ENCODE data around the gene NEUROG1.

The NEUROG1 gene, protein sequence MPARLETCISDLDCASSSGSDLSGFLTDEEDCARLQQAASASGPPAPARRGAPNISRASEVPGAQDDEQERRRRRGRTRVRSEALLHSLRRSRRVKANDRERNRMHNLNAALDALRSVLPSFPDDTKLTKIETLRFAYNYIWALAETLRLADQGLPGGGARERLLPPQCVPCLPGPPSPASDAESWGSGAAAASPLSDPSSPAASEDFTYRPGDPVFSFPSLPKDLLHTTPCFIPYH

DNA sequence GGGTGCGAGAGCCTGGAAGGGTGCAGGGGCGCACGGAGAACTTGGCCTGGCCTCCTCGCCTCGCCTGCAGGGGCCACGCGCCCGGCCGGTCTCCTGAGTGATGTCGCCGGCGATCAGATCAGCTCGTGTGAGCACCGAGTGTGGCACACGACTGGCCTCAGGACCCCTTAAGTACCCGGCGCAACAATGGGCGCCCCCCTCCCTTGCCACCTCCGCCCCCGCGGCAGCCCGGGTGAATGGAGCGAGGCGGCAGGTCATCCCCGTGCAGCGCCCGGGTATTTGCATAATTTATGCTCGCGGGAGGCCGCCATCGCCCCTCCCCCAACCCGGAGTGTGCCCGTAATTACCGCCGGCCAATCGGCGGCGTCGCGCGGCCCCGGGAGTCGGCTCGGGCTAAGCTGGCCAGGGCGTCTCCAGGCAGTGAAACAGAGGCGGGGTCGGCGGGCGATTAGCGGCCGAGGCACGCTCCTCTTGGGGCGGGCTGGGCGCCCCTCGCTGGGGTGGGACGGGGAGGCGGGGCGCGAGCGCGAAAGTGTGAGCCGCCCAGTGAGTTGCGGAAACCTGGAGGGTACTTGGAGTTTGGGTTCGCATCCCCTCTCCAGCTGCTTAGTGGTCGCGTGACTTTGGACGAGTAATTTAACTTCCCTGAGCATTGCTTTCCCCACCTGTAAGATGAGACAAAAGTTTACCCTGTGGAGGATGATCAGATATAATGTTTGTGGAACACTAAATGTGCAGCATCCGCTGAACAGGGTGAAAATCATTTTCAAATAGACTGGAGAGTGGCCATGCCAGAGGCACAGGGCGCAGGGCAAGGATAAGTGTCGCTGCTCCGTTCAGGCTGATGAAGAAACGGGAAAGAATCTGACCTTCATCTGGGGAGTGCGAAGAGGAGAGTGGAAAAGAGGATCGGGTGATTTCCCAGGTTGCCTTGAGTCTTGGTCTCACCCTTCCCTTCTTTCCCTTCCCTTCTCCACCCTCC lies at the start of gene NEUROG1:
Gene NEUROG1 (minus strand): TSS at position 145 of the 982 bp plus-strand sequence. CDS start 274 bp downstream, outside the sequence.
- DNase-seq = no peak

DNA sequence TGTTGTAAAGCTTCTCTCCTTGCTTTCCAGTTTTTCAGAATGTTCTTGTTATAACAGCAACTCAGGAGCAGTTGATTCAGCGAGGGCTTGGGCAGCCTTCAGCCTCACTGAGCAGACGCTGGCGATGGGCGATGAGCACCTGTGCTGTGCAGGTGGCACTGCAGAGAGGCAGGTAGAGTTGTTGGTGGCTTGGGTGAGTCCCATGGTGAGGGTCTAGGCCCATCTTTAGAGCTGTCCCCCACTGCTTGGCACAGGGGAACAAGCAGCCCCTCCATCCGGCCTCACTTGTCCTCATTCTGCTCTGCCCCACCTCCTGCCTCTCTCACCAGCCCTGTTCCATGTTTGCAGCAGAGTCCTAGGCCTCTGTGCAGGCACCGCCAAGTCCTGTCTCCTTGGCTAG lies 49.2 kb upstream of the NEUROG1 start:
- no peak for DNase-seq

DNA sequence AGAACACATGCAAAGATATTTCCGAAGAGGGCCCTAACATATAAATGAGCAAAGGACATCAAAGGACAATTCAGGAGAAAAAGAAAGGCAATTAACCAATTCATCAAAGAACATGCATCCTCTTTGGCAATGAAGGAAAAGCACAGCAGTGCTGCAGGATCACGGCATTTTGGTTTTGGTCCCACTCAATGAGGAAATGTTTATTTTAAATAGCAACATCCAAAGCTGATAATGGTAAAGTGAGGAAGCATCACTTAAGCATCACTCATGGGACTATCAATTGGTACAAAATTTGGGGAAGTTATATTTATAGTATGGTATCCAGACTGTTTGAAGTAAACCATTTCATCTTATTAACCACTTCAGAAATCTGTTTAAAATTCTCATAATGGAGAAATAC lies 48.5 kb upstream of the NEUROG1 start:
- no peak for DNase-seq

DNA sequence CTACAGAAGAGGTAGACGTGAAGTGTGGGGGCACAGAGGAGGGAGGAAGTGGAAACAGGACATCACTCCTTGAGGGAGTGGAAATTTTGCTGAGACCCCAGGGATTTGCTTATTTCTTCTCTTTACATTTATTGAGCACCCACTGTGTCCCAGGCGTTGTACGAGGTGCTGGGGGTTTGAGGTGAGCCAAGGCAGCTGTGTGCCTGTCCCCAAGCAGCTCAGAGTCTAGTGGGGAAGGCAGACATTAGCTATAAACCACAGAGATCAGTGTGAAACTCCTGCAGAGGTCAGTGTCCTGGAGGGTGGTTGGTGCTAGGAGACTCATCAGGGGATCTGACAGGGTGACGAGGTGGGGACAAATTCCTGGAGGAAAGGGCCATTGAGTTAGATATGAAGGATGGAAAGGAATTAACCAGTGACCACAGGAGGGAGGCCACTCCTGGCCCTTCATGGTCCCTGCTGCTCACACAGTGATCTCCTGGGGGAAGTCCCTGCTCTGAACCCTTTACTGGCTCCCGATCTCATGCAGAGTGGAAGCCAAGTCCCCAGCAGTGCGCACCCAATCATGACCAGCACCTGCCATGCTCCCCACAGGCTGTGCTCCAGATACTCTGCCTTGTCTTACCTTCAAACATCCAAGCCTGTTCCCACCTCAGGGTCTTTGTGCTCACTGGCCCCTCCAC lies 46.5 kb upstream of the NEUROG1 start:
- DNase-seq = no peak

DNA sequence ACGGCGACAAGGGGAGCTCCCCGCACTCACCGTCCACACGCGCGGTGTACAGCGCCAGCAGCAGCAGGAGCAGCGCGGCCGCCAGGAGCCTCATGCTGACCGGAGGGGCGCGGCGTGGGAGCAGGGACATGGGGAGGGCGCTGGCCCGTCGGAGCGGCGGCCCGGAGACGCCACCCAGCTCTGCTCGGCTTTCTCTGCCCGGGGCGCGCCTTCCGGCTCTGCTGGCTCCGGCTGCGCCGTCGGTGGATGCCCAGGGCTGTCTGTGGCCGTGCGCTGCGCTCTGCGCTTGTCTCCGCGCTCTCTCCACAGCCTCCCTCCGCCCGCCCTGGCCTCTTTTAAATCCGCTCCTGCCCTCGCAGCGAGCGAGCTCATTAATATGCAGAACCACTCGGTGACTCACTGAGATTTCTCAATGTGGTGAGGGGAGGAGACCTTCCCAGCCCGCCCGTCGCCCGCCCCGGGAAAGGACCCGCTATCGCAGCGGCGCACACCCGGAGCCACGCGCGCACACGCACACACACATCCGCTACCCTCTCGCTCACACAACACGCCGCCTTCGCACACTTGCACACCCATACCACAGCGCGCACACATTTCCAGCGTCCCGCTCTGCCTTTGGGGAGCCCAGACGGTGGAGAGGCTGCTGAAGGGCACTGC lies 43.0 kb upstream of the NEUROG1 start, which contains the start of gene CXCL14:
Gene CXCL14 (minus strand): TSS at position 307 of the 657 bp plus-strand sequence. CDS start 213 bp downstream, at position 94.
- DNase-seq = no peak

DNA sequence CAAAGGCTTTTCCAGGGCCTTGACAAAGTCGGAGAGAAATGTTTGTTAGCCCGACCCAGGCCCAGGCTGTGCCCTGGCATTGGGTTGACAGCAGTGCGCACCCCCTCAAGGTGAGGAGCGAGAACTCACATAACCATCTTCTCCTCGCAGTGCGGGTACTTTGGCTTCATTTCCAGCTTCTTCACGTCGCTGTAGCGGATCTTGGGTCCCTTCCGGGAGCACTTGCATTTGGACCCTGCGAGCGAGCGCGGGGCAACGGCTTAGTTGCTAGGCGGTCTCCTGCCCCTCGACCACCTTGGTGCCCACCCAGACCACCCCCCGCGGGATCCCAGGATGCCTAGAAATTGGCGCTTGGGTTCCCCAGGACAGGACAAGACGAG lies 42.5 kb upstream of the NEUROG1 start:
- no peak for DNase-seq

DNA sequence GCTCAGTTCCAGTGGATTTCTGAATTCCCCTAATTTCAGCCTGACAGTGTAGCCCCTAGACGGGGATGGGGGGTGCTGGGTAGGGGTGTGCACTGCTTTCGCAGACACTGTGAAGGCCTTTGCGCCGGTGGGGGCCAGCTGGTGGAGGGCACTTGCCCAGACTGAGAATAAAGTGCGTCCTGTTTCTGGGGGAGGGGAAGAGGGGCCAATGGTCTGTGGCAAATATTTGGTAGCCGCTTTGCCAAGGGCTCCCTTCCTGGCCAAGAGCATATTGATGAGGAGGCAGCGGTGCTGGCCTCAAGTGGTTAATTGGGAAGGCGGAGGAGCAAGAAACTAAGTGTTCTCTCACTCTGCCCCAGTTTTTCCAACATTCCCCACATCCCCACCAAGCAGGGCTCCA lies 41.7 kb upstream of the NEUROG1 start:
- no peak for DNase-seq

DNA sequence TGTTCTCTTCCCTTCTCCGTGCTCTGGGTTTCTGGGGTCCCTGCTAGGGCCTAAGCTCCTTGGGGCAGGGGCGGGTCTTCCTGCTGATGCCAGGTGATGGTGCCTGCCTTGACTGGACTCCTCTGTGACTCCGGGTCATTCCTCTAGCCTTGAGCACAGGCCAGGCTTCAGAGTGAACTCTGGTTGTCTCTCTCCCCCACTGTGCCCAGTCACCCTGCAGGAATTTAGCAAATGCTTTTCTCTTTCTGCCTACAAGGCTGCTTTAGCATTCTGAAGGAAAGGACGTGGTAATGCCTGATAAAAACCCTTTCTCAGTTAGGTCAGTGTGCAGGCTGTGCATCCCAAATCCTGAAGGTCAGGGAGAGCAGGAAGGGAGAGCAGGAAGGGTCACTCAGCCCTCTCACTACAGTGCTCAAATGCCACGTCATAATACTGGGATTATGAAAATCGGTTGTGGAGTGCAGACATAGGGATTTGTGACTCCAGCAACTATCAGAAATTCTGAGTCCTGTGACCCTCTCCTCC lies 40.4 kb upstream of the NEUROG1 start:
- no peak for DNase-seq

DNA sequence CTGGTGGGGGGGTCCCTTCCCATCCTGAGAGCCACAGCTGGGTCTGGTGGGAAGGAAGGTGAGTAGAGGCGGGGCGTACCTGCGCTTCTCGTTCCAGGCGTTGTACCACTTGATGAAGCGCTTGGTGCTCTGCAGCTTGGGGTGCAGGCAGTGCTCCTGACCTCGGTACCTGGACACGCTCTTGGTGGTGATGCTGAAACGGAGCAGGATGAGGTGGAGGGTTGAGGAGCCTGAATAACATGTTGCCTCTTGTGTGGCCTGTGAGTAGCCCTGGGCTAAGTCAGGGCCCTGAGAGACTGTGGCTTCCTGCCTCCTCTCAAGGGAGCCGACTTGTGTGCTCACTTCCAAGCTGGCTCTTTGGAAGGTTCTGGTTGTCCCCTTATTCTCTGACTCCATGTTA lies 38.7 kb upstream of the NEUROG1 start:
- no peak for DNase-seq

DNA sequence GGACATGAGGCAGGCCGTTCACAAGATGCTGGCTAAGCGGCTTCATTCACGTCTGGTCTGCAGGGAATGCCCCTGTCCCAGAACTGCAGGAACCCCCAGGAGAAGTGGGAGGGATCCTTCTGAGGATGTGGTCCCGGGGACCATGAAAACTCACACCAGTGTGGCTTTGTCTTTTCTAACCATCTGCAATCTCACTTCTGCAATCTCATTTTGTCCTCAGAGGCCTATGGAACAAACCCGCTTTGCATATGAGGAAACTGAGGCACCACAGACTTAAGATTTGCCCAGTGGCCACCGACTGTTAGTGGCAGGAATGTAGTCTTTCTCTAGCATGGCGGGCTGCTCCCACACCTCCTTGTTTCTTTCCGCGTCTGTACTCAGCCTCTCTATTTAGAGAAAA lies 36.1 kb upstream of the NEUROG1 start:
- DNase-seq = no peak

DNA sequence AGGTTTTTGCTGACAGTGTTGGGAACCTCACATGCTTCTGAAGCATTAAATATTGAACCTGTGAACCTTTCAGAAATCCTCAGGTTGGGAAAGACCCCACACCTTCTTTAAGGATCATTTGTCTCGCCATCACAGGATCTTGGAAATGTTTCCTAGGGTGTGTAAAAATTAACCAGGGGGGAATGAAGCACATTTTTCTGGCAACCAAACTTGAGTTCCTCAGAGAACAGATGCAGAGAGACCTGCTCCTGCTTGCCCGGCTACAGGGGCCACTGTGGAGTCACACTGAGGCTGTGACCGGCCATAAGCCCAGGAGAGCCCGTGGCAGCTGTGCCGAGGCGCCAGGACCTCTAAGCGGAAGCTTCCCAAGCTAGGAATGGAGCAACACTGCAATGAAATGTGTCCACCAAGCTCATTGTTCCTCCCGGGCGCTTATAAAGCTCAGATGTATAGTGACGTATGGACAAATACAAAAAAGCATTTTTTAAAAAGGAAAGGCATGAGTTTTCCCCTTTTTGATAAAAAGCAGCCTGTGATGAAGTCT lies 35.4 kb upstream of the NEUROG1 start:
- DNase-seq = no peak

DNA sequence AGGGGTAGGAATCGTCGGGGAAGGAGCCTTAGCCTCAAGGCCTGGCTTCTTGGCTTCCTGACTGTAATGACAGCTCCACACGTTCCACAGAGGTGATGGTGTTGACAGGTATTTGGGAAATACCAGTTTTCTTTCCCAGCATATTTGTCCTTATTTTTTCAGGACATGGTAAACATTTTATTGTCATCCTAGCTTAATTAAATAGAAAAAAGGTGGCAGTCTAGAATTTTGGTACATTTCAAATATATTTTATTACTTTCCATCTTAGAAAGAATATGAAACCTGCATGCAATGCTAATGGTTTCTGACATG lies 34.6 kb upstream of the NEUROG1 start:
- DNase-seq = no peak

DNA sequence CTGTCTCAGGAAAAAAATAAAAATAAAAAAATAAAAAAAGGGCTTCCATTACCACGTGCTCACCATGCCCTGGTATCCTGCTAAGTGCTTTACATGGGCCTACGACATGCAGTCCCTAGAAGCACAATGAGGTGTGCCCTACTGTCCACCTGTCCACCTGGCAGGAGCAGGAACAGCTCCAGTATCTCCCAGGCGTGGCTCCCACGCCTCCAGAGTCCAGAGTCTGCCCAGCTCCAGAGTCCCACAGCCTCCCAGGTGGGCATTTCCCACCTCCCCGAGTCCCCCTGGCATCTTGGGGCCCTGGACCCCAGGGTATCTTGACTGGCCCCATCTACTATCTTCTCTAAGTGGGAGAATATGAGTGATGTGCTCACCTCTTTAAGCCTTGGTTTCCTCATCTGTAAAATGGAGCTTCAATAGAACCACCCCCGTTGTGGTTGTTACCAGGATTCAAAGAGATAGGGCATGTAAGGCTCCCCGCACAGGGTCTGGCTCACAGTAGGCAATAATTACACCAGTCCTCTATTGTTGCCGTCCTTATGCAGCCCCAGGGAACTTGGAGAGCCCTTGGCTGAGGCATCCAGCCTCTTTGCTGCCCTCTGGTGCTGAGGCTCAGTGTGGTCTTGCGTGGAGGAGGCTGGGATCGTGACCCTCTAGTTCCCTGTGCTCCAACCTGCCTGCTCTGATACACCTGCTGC lies 34.1 kb upstream of the NEUROG1 start:
- no peak for DNase-seq

DNA sequence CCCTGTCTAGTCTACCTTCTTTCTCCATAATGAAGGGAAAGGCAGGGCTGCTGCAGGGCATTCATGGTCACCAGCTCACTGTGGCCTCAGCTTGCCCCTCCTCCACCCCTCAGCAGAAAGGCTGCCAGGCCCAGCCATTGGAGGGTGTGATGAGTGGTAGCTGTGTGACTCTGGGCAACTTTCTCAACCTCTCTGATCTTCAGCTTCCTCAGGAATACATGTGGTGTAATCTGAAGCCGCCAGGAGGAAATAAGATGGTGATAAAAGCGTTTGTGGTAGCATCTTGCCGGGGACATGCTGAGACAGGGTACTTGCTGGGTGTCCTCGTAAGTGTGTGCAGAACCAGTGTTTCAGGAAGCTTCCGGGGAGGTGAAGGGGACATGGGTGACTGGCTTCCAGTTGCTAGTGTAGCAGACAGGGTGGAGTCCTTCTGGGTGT lies 33.2 kb upstream of the NEUROG1 start:
- no peak for DNase-seq

DNA sequence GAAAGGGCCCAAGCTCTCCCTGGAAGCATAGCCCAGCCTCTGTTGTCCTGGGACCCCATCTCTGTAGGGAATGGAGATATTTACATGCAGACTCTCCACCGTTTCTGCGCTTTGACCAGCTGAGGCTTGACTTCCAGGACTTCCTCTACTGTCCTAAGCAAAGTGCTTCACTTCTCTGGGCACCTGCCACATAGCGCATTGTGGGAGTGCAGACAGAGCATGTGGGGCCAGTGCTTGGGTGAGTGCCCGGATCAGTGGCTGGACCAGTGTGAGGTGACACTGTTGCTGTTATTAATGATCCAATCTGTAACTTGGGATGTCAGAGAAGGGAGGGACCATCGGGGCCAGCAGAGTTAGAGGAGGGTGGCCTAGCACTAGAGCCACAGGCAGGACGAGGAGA lies 32.5 kb upstream of the NEUROG1 start:
- no peak for DNase-seq

DNA sequence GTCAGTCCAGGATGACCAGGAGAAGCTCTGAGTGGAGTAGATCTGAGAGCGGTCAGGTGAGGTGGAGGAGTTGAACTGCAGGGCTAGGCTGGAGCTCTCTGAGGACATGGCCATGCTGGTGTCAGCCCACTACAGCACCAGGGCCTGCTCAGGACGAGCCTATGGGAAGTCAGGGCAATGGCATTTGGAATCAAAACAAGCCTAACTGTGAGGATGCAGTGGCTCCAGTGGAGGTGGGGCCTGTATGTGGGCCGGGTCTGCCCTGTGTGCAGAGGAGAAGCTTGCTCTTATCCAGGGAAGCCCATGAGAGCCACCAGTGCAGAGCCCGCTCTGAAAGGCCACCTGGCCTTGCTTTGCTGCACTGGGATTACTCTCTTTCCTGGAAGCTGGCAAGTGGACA lies 31.9 kb upstream of the NEUROG1 start:
- no peak for DNase-seq

DNA sequence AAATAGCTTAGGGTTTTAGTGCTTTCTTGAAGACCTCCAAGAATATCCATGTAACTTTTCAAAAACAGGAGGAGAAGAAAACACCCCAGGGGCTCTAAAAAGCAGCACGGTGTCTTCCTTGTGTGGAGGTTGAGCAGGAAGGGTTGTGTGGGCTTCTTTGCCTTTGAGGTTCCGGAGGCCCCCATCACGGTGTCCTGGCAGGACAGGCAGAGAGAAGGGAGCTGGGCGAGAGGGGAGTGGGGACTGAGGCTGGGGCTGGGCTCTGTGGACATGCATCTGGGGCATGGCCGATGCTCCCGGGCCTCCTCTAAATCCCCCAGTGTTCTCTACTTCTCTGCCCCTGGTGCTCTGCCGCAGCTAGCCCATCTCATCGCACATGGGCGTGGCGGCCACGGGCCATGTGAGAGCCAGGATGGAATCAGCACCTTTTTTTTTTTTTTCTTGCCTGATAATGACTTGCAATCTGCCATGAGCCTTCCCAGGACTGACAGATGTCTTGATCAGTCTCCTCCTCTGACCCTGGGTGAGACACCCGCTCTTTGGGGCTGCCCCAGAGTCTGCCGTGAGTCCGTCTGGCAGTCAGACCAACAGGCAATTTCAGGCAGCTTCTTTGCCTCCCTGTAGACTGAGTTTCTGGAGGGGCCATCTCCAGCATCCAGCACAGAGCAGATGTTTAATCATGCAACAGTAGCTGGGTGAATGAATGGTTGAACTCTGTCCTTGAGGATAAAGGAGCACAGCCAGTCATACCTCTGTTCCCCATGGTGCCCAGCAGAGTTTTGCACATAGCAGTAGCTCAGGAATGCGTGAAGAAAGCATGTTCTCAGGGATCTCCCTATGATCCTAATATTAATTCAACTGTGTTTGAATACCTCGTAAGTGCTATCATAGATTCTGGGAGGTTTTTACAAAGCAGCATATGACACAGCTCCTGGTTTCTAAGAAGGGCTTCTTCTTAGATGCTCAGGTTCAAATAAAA lies 30.9 kb upstream of the NEUROG1 start:
- no peak for DNase-seq

DNA sequence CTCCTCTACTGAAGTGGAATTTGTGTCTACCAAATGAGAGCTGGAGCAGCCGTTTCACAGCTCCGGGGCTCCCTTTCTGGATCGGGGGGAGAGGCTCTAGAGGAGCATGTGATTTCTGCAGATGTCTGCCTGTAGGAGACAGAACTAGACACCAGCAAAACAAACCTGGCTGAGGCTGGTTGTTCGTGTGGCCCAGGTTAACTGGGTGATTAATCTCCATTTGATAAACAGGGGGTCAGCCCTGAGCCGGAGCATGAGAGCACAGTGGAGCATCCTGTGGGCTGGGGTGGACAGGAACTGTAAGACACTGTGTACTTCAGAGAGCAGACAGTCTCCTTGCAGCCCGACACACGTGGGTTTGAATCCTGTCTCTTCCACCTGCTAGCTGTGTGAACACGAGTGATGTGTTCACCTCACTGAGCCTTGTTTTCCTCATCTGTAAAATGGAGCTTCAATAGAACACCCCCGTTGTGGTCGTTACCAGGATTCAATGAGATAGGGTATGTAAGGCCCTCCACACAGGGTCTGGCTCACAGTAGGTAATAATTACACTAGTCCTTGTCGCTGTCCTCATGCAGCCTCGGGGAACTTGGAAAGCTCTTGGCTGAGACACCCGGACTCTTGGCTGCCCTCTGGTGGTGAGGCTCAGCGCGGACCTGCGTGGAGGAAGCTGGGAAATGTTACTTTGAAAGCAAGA lies 30.1 kb upstream of the NEUROG1 start:
- DNase-seq = peak; percentile 73

DNA sequence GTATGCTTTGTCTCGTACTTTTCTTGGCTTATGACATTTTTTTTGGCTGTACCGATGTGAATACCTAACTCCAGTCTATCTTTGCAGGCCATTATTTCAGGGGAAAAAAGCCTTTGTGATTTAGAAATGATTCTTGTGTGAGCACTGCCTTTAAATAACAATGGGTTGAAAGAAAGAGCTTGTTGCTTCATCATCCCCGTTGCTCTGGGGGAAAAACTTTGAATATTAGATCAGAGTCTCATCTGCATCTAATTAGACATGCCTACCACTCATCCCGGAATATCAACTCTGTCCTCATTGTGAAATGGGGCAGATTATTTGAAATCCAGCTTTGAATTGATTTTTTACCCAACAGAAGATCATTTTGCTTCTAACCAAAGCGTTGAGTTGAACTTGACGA lies 29.5 kb upstream of the NEUROG1 start:
- no peak for DNase-seq

DNA sequence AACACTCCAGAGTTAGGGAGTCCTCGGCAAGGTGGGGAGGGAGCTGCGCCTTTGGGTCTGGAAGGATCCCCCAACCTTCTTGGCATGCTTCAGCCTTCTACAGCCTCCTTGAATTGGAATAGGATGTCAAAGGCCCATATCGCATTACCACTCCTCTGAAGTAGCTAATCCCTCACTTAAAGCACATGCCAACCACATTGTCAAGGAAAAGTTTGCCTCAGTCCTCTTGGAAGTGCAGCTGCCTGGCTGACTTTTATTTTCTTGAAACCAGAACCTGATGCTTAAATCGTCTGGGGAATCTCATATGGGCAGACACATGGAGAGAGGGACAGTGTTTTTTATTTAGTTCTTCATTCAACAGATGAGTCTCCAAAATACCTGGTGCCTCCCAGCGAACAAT lies 28.6 kb upstream of the NEUROG1 start:
- no peak for DNase-seq
